ENCODE measurements around the gene HAND2.

DNA sequence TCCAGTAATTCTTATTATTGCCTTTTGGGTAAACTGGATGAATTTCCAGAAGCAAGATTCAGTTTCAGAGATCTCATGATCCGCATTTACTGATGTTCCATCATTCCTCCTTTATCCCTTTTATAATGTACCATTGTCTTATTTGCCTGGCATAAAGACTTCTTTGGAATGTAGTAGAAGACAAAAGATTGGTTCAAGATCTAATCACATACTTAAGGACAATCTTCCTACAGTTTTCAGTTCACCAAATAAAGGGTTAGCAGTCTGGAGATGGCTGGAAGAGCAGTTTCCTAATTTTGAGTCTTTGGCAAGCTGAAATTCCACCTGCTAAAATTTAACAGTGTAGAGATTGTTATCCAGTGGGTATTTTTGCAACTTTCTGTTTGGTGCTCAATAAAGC, 30.9 kb upstream of the HAND2 start:
- no peak for TF ChIP-seq POLR2A (IDR thresholded peaks at IDR 0.05; ENCODE audit: low read length)
- TF ChIP-seq GATA1 (IDR thresholded peaks at IDR 0.05; ENCODE audit: low read depth, low read length) = no peak

Measured in erythroblast (primary cell).